Gastrocnemius medialis (tissue), 4 donors: Measurements from ENCODE around the gene SYS1. TPM values are rescaled to one million over a fixed set of nuclear protein-coding genes. Genes with fewer than 3 reads are reported as not detected.

Experiments
- ATAC-seq, 2 donors: fragments of 150-250 bp; one replicate each; pipeline ENCODE4 v1.9.1; 2016
- DNase-seq, 2 donors: peaks; one replicate each; pipeline ENCODE4 v3.0.0-alpha.2; 2019
- H3K27ac ChIP-seq, 4 donors: fragments of 200-600 bp; sonication (generic); 1 replicate in 1 of 4; 2 replicates in 3 of 4; pipeline ENCODE4 v1.5.1; 2016 to 2018; ENCODE audit warnings: mild to moderate bottlenecking in 2 of 4, moderate library complexity in 1 of 4
- H3K27me3 ChIP-seq, 3 donors: fragments of 200-600 bp; sonication (generic) in 2 of 3; 1 replicate in 1 of 3; 2 replicates in 2 of 3; pipeline versions ENCODE4 v1.5.1 to v1.6.0; 2016 to 2019; ENCODE audit warnings: mild to moderate bottlenecking in 1 of 3, moderate library complexity in 1 of 3
- H3K36me3 ChIP-seq, 2 donors: fragments of 200-600 bp; sonication (generic) in 1 of 2; one replicate each; pipeline ENCODE4 v1.5.1; 2017 to 2018
- H3K4me1 ChIP-seq, 2 donors: fragments of 200-600 bp; sonication (generic) in 1 of 2; one replicate each; pipeline ENCODE4 v1.5.1; 2016 to 2017; ENCODE audit warnings: mild to moderate bottlenecking in 2 of 2
- H3K4me3 ChIP-seq, 4 donors: fragments of 200-600 bp; sonication (generic) in 3 of 4; 1 replicate in 1 of 4; 2 replicates in 3 of 4; pipeline ENCODE4 v1.5.1; 2016 to 2019; ENCODE audit warnings: mild to moderate bottlenecking in 2 of 4
- H3K9me3 ChIP-seq, 3 donors: fragments of 200-600 bp; sonication (generic) in 2 of 3; 1 replicate in 1 of 3; 2 replicates in 2 of 3; pipeline ENCODE4 v1.5.1; 2016 to 2019
- CTCF ChIP-seq, 5 experiments: fragments of 450-650 bp in 3 of 5; fragments of 200-600 bp in 2 of 5; sonication (generic) in 2 of 5; IDR thresholded peaks in 4 of 5; conservative IDR thresholded peaks in 1 of 5; 1 replicate in 4 of 5; 2 replicates in 1 of 5; pipeline ENCODE4 v1.5.1; 2016 to 2019; ENCODE audit warnings: antibody characterized with exemption in 5 of 5, mild to moderate bottlenecking in 3 of 5, moderate library complexity in 3 of 5
- POLR2A ChIP-seq, 2 donors: fragments of 450-650 bp; IDR thresholded peaks; one replicate each; pipeline ENCODE4 v1.6.1; 2017; ENCODE audit warnings: antibody characterized with exemption in 2 of 2, mild to moderate bottlenecking in 2 of 2, moderate library complexity in 2 of 2
- in situ Hi-C, 4 donors: fragments of 200-750 bp; cut with MboI; loops; one replicate each; pipeline versions ENCODE4 v1.15.0 to v1.8.0; 2017; ENCODE audit warnings: low sequenced_read_pairs in 4 of 4
- intact Hi-C: fragments of 100-400 bp; cut with DNase I; formaldehyde crosslinking; loops from one replicate; pipeline ENCODE4 v1.15.1; 2023; ENCODE audit warnings: low total_unique reads
- total RNA-seq, 4 donors: library from RNA; depleted of rRNA; stranded (reverse); fragments of >200 nt; gene quantifications; one replicate each; pipeline versions ENCODE4 v1.1.0 to v1.2.3, GENCODE V29; 2016

The SYS1 gene
- total RNA-seq, 4 donors from 2014 or later, result 34.0 to 59.5 (median 43.7) TPM

GRCh38 chr20:45355209-45356084, 7.5 kb upstream of the SYS1 start:
- H3K27me3 ChIP-seq, result no peaks in the 10 kb centered on the region
- peaks cover 33 to 38% of the 10 kb centered on the region in 2 donors for H3K4me1 ChIP-seq
- no peak overlapping the region for H3K4me3 ChIP-seq
- H3K9me3 ChIP-seq, result no peaks in the 10 kb centered on the region
- ATAC-seq (no peak), DNase-seq (no peak)
- intact Hi-C loops (loop anchor here (5.0 to 10.0 kb wide), 4 partner anchors 617 to 1962 kb away; partner anchors contain the start of gene ZNF335), in situ Hi-C loops (loop anchor here in 1 of 4 donors (25.0 kb wide), 1 partner anchor 1143 kb away; the partner anchor contains the start of gene OSER1)
- TF ChIP-seq POLR2A (IDR thresholded peaks at IDR 0.05) (no peak), CTCF (IDR thresholded peaks at IDR 0.05 in 4 of 5, conservative IDR thresholded peaks at IDR 0.05 in 1 of 5) (no peak)
- H3K27ac ChIP-seq, result peak overlapping the region; percentile 94 to 99 (median 96)
- no peaks in the 10 kb centered on the region for H3K36me3 ChIP-seq

GRCh38 chr20:45358282-45359068, 4.5 kb upstream of the SYS1 start:
- no peaks in the 10 kb centered on the region for H3K27me3 ChIP-seq
- ATAC-seq, result peak; percentile 64 to 69
- H3K27ac ChIP-seq, result peak overlapping the region; percentile 94 to 99 (median 96)
- H3K36me3 ChIP-seq, result no peaks in the 10 kb centered on the region
- DNase-seq, result peak; percentile 95 to 98
- H3K4me1 ChIP-seq, result peaks cover 33 to 38% of the 10 kb centered on the region in 2 donors
- TF ChIP-seq POLR2A (IDR thresholded peaks at IDR 0.05) (peak; percentile 49 to 62), CTCF (IDR thresholded peaks at IDR 0.05 in 4 of 5, conservative IDR thresholded peaks at IDR 0.05 in 1 of 5) (no peak)
- no peaks in the 10 kb centered on the region for H3K9me3 ChIP-seq
- intact Hi-C loops, result loop anchor here (1.0 to 10.0 kb wide), 6 partner anchors 15 to 1959 kb away; partner anchors contain the start of gene ZNF335
- in situ Hi-C loops, result loop anchor here in 1 of 4 donors (25.0 kb wide), 1 partner anchor 1146 kb away; the partner anchor contains the start of gene OSER1
- peak overlapping the region in 2 of 4 donors; percentile 3 to 21 for H3K4me3 ChIP-seq

GRCh38 chr20:45359069-45359405, 3.9 kb upstream of the SYS1 start:
- intact Hi-C loops, result loop anchor here (5.0 to 10.0 kb wide), 4 partner anchors 613 to 1958 kb away; partner anchors contain the start of gene ZNF335
- DNase-seq (peak; percentile 92 to 97), ATAC-seq (peak; percentile 58 to 62)
- Histone ChIP-seq H3K9me3 (no peaks in the 10 kb centered on the region), H3K4me3 (peak overlapping the region in 2 of 4 donors; percentile 3), H3K27me3 (no peaks in the 10 kb centered on the region), H3K27ac (peak overlapping the region; percentile 94 to 99 (median 96)), H3K4me1 (peaks cover 39 to 43% of the 10 kb centered on the region in 2 donors), H3K36me3 (no peaks in the 10 kb centered on the region)
- in situ Hi-C loops, result loop anchor here in 1 of 4 donors (25.0 kb wide), 1 partner anchor 1147 kb away; the partner anchor contains the start of gene OSER1
- TF ChIP-seq CTCF (IDR thresholded peaks at IDR 0.05 in 4 of 5, conservative IDR thresholded peaks at IDR 0.05 in 1 of 5) (no peak), POLR2A (IDR thresholded peaks at IDR 0.05) (peak in 1 of 2 donors; percentile 23)

- peaks cover 41 to 45% of the 10 kb centered on the region in 2 donors for H3K4me1 ChIP-seq
- no peak for ATAC-seq
- intact Hi-C loops, result loop anchor here (5.0 to 10.0 kb wide), 5 partner anchors 433 to 1958 kb away; partner anchors contain the start of genes DNTTIP1, WFDC3 and ZNF335
Measured at GRCh38 chr20:45359406-45360148, 3.4 kb upstream of the SYS1 start.

More at GRCh38 chr20:45359406-45360148, 3.4 kb upstream of the SYS1 start:
- TF ChIP-seq POLR2A (IDR thresholded peaks at IDR 0.05) (no peak), CTCF (IDR thresholded peaks at IDR 0.05 in 4 of 5, conservative IDR thresholded peaks at IDR 0.05 in 1 of 5) (no peak)
- in situ Hi-C loops, result loop anchor here in 1 of 4 donors (5.0 to 25.0 kb wide), 2 partner anchors 78 to 1147 kb away; partner anchors contain the start of gene OSER1
- DNase-seq, result peak in 1 of 2 donors; percentile 69
- Histone ChIP-seq H3K9me3 (no peaks in the 10 kb centered on the region), H3K27me3 (no peaks in the 10 kb centered on the region), H3K27ac (peak overlapping the region; percentile 94 to 99 (median 96)), H3K4me3 (peak overlapping the region in 2 of 4 donors; percentile 3), H3K36me3 (no peaks in the 10 kb centered on the region)
